Stomach (tissue), 9 donors: ENCODE measurements around the gene TRIM29. TPM values are rescaled to one million over a fixed set of nuclear protein-coding genes. Genes with fewer than 3 reads are reported as not detected.

Source experiments
- DNase-seq, 2 donors: peaks; one replicate each; pipeline versions ENCODE4 v3.0.0 to v3.0.0-alpha.2; 2013 to 2019
- H3K27ac ChIP-seq, 5 donors: fragments of 200-600 bp in 4 of 5; sonication (generic) in 4 of 5; one replicate each; pipeline ENCODE4 v1.5.1; 2013 to 2019; ENCODE audit warnings: mild to moderate bottlenecking in 1 of 5, moderate library complexity in 1 of 5
- H3K27me3 ChIP-seq, 3 donors: fragments of 200-600 bp; sonication (generic); one replicate each; pipeline ENCODE4 v1.5.1; 2017 to 2019; ENCODE audit warnings: mixed run types in 1 of 3
- H3K36me3 ChIP-seq, 4 donors: fragments of 200-600 bp; sonication (generic); 1 replicate in 3 of 4; 2 replicates in 1 of 4; pipeline ENCODE4 v1.5.1; 2016 to 2019
- H3K4me1 ChIP-seq, 4 donors: fragments of 200-600 bp; sonication (generic); one replicate each; pipeline ENCODE4 v1.5.1; 2016 to 2019
- H3K4me3 ChIP-seq, 4 donors: fragments of 200-600 bp; sonication (generic) in 3 of 4; one replicate each; pipeline ENCODE4 v1.5.1; 2016 to 2019; ENCODE audit warnings: mild to moderate bottlenecking in 1 of 4
- H3K9me3 ChIP-seq, 4 donors: fragments of 200-600 bp; sonication (generic); one replicate each; pipeline ENCODE4 v1.5.1; 2016 to 2019
- CTCF ChIP-seq, 7 experiments: fragments of 450-650 bp in 4 of 7; fragments of 200-600 bp in 3 of 7; sonication (generic) in 3 of 7; IDR thresholded peaks; one replicate each; pipeline ENCODE4 v1.5.1; 2016 to 2019; ENCODE audit warnings: antibody characterized with exemption in 7 of 7, control low read depth in 2 of 7, mild to moderate bottlenecking in 1 of 7
- EP300 ChIP-seq: sonication (generic); formaldehyde crosslinking; IDR thresholded peaks from one replicate; pipeline ENCODE4 v1.6.1; 2017; ENCODE audit warnings: antibody characterized with exemption
- POLR2A ChIP-seq, 4 donors: fragments of 450-650 bp; IDR thresholded peaks; one replicate each; pipeline ENCODE4 v1.6.1; 2016; ENCODE audit warnings: antibody characterized with exemption in 4 of 4, control low read depth in 2 of 4, mild to moderate bottlenecking in 1 of 4, moderate library complexity in 1 of 4
- POLR2AphosphoS5 ChIP-seq, 3 donors: sonication (generic); formaldehyde crosslinking; IDR thresholded peaks; one replicate each; pipeline ENCODE4 v1.6.1; 2016; ENCODE audit warnings: antibody characterized with exemption in 3 of 3
- WGBS, 5 donors: extraction: QIAGEN DNeasy Blood & Tissue Kit in 3 of 5; methylation state at CpG; one replicate each; pipeline versions ENCODE4 v1.1.5 to v1.1.7; 2013 to 2018; 5-methylcytosine and 5-hydroxymethylcytosine counted together
- intact Hi-C: fragments of 100-400 bp; cut with DNase I; formaldehyde crosslinking; loops from one replicate; pipeline ENCODE4 v1.15.1; 2023; ENCODE audit warnings: low total_unique reads
- polyA plus RNA-seq, 3 donors: library from polyadenylated mRNA; stranded (reverse); fragments of 200-250 nt; gene quantifications; one replicate each; pipeline ENCODE4 v1.2.3, GENCODE V29; 2013
- total RNA-seq, 5 donors: library from RNA; depleted of rRNA; stranded (reverse); fragments of >200 nt; gene quantifications; one replicate each; pipeline versions ENCODE4 v1.1.0 to v1.2.3, GENCODE V29; 2014 to 2016
- donor health status: healthy with polysubstance abuse.
- donor health status: Bipolar disorder and iron deficiency.
- donor health status: healthy.

The TRIM29 gene
- total and polyA plus RNA-seq, 8 donors = 1.4 to 287 (median 2.2) TPM; not detected in 2

DNA sequence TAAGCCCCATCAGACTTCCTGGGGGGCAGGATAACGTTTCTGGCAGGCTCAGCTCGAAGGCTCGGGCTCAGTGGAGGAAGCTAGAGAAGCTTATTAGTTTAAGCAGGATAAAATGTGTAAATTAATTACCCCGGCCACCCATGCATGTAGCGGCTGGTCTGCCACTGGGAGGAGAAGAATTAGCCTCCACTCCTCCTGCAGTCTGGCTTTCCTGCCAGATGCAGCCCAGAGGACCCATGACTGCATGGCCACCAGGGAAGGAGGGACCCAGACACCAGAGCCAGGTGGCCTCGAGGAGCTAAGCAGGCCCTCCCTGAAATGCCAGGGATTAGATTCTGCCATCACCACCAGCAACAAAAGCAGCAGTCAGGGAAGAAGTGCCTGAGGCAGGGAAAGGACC, 32.3 kb downstream of the TRIM29 start:
- 50 to 55% (median 53%) methylated on average over 6 of the region's 6 CpGs for WGBS, 5 donors
- Histone ChIP-seq H3K27ac (no peak overlapping the region), H3K27me3 (peaks cover 0 to 60% (median 6%) of the 10 kb centered on the region in 3 donors), H3K9me3 (no peaks in the 10 kb centered on the region), H3K4me3 (no peak overlapping the region), H3K4me1 (no peaks in the 10 kb centered on the region), H3K36me3 (no peaks in the 10 kb centered on the region)
- intact Hi-C loops = loop anchor here (10.0 kb wide), 1 partner anchor 621 kb away; no protein-coding TSS in a partner anchor
- no peak for DNase-seq
- TF ChIP-seq POLR2AphosphoS5 (IDR thresholded peaks at IDR 0.05) (no peak), POLR2A (IDR thresholded peaks at IDR 0.05) (no peak), EP300 (no peak), CTCF (IDR thresholded peaks at IDR 0.05) (no peak)

DNA sequence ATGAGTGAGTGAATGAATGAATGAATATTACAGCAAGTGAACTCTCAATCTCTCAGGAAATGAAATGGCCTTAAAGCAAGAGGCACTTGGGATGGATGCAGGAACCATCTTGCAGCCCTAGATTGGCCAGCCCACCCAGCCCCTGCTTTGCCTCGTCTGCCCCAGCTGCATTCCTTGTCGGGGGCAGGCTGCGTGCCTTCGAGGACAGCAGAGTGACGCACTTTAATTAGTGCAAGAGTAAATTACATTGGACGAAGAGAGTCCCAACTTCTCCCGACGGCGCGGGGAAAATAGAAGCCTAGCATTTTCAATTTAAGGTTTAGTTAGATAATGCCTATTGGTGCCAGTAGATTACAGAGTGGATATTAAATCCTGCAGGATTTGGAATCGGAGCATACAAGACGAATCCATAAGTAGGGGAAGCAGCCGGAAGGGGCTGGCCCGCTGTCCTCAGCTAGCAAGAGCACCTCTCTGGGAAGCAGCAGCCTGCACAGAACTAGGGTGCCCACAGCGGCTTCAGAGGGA, 33.8 kb downstream of the TRIM29 start:
- Histone ChIP-seq H3K4me1 (no peaks in the 10 kb centered on the region), H3K27me3 (peaks cover 0 to 71% (median 6%) of the 10 kb centered on the region in 3 donors), H3K9me3 (no peaks in the 10 kb centered on the region), H3K4me3 (no peak overlapping the region), H3K27ac (no peak overlapping the region), H3K36me3 (no peaks in the 10 kb centered on the region)
- no peak for TF ChIP-seq EP300
- TF ChIP-seq CTCF (IDR thresholded peaks at IDR 0.05) = no peak
- no peak for TF ChIP-seq POLR2AphosphoS5 (IDR thresholded peaks at IDR 0.05)
- no peak for TF ChIP-seq POLR2A (IDR thresholded peaks at IDR 0.05)
- 72 to 82% (median 77%) methylated on average over 15 of the region's 15 CpGs for WGBS, 5 donors
- no peak for DNase-seq
- intact Hi-C loops = loop anchor here (10.0 kb wide), 1 partner anchor 619 kb away; no protein-coding TSS in a partner anchor

DNA sequence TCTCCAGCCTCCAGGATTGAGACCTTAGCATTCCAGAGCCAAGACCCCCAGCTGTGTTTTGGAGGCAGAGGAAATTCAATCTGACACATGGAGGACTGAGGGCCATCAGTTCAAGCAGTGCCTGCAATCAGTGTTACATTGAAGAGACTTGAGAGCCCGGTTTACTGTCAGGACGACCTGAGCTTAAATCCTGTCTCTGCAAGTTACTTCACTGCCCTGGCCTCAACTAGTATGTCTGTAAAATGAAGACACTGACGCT, 35.1 kb downstream of the TRIM29 start:
- no peak for DNase-seq
- no peak overlapping the region for H3K27ac ChIP-seq
- no peak overlapping the region for H3K4me3 ChIP-seq
- H3K4me1 ChIP-seq = no peaks in the 10 kb centered on the region
- H3K27me3 ChIP-seq = peaks cover 0 to 74% (median 4%) of the 10 kb centered on the region in 3 donors
- WGBS, 5 donors = 59 to 86% (median 78%) methylated on average over 3 of the region's 3 CpGs
- intact Hi-C loops = loop anchor here (10.0 kb wide), 1 partner anchor 618 kb away; no protein-coding TSS in a partner anchor
- TF ChIP-seq CTCF (IDR thresholded peaks at IDR 0.05) (no peak), POLR2AphosphoS5 (IDR thresholded peaks at IDR 0.05) (no peak), POLR2A (IDR thresholded peaks at IDR 0.05) (no peak), EP300 (no peak)
- H3K36me3 ChIP-seq = no peaks in the 10 kb centered on the region
- H3K9me3 ChIP-seq = no peaks in the 10 kb centered on the region

DNA sequence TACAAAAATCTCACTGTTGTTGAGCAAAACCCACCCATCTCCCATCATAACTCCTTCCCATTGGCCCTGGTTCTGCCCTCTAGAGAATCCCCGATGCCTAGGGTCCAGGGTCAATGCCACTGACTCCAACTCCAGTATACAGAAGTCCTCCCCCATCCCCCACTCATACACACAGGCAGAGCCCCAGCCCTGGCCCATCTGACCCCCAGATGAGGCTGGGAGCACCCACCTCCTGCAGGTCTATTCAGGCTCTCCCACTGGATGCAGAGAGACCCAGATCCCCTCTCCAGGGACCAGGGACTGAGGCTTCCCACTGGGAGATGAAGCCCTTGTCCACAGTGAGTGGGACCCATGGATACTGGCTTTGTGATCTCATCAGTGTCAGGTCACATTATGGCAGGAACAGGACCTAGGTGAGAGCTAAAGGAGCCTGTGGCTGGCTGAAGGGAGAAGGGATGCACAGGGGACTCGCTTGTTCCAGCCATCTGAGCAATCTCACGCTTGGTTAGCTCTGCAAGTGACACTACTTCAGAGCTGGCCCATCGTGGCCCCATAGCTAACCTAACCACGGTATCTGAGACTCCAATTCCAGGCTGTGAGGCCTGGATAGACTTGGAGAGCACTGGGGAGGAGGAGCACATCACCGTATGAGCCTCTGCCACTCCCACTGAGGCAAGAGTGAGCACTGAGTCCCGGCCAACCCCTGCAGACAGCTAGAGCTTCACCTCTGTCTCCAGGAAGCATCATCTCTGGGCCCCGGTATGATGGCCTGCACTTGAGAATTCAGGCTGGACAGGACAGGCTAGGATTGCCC, 35.7 kb downstream of the TRIM29 start:
- Histone ChIP-seq H3K4me3 (no peak overlapping the region), H3K36me3 (no peaks in the 10 kb centered on the region), H3K4me1 (no peaks in the 10 kb centered on the region), H3K9me3 (no peaks in the 10 kb centered on the region), H3K27me3 (peaks cover 0 to 73% (median 0%) of the 10 kb centered on the region in 3 donors), H3K27ac (no peak overlapping the region)
- WGBS, 5 donors = 77 to 83% (median 82%) methylated on average over 8 of the region's 8 CpGs
- intact Hi-C loops = loop anchor here (10.0 kb wide), 1 partner anchor 617 kb away; no protein-coding TSS in a partner anchor
- no peak for DNase-seq
- TF ChIP-seq EP300 (no peak), POLR2A (IDR thresholded peaks at IDR 0.05) (no peak), POLR2AphosphoS5 (IDR thresholded peaks at IDR 0.05) (no peak), CTCF (IDR thresholded peaks at IDR 0.05) (no peak)
